ENCODE measurements around the gene EXOC6B. TPM values are rescaled to one million over a fixed set of nuclear protein-coding genes. Genes with fewer than 3 reads are reported as not detected.

Gene EXOC6B
- total RNA-seq, 1 experiment from 2014 or later, result 34.3 TPM

- no peak for DNase-seq
- H3K79me2 ChIP-seq (ENCODE audit: low read depth), result no peaks in the 10 kb centered on the region
- H3K36me3 ChIP-seq (ENCODE audit: low read depth), result no peaks in the 10 kb centered on the region
- intact Hi-C loops (cut with micrococcal nuclease; ENCODE audit: unreplicated experiment), result no loop called here
- ChIA-PET POLR2A (ENCODE audit: unreplicated experiment) (no interaction called here), CTCF (no interaction called here)
- no peaks in the 10 kb centered on the region for H3K9me2 ChIP-seq (ENCODE audit: insufficient read depth)
- no peaks in the 10 kb centered on the region; the same call in 1 of the 2 replicates for H3F3A ChIP-seq (ENCODE audit: insufficient read depth, low read depth)
- no peak overlapping the region for H3K4me2 ChIP-seq
- H3K4me1 ChIP-seq (replicated peaks; ENCODE audit: insufficient read depth), result no peaks in the 10 kb centered on the region
- no peaks in the 10 kb centered on the region for H4K20me1 ChIP-seq (ENCODE audit: insufficient read depth)
- TF ChIP-seq EZH2 (IDR thresholded peaks at IDR 0.05; ENCODE audit: low read depth) (no peak), CTCF (conservative IDR thresholded peaks at IDR 0.05) (no peak)
- H2AFZ ChIP-seq, result no peak overlapping the region
- H3K27me3 ChIP-seq (ENCODE audit: insufficient read depth, low read depth), result no peaks in the 10 kb centered on the region
- BruUV-seq (replicated peaks), result no TSS peak
- H3K9me3 ChIP-seq (ENCODE audit: insufficient read depth, low read depth), result no peaks in the 10 kb centered on the region
- H3K27ac ChIP-seq, result no peak overlapping the region
- no peak overlapping the region for H3K4me3 ChIP-seq
Observed at GRCh38 chr2:72130659-72131360, 695.0 kb downstream of the EXOC6B start.

GRCh38 chr2:72129681-72130340 is 696.0 kb downstream of the EXOC6B start:
- no peaks in the 10 kb centered on the region for H3K9me3 ChIP-seq (ENCODE audit: insufficient read depth, low read depth)
- H3K9me2 ChIP-seq (ENCODE audit: insufficient read depth), result no peaks in the 10 kb centered on the region
- ChIA-PET CTCF (interaction anchor here (0.6 kb wide), 1 partner anchor 14 kb away, joined by 3 read pairs; no protein-coding TSS in a partner anchor), POLR2A (ENCODE audit: unreplicated experiment) (no interaction called here)
- H3K4me1 ChIP-seq (replicated peaks; ENCODE audit: insufficient read depth), result no peaks in the 10 kb centered on the region
- H4K20me1 ChIP-seq (ENCODE audit: insufficient read depth), result no peaks in the 10 kb centered on the region
- no peak overlapping the region for H3K4me2 ChIP-seq
- H3K27ac ChIP-seq, result no peak overlapping the region
- H3K36me3 ChIP-seq (ENCODE audit: low read depth), result no peaks in the 10 kb centered on the region
- H2AFZ ChIP-seq, result no peak overlapping the region
- H3K4me3 ChIP-seq, result no peak overlapping the region
- BruUV-seq (replicated peaks), result no TSS peak
- intact Hi-C loops (cut with micrococcal nuclease; ENCODE audit: unreplicated experiment), result no loop called here
- H3K79me2 ChIP-seq (ENCODE audit: low read depth), result no peaks in the 10 kb centered on the region
- no peaks in the 10 kb centered on the region; the same call in 1 of the 2 replicates for H3F3A ChIP-seq (ENCODE audit: insufficient read depth, low read depth)
- no peak for TF ChIP-seq EZH2 (IDR thresholded peaks at IDR 0.05; ENCODE audit: low read depth)
- no peak for TF ChIP-seq CTCF (conservative IDR thresholded peaks at IDR 0.05)
- H3K27me3 ChIP-seq (ENCODE audit: insufficient read depth, low read depth), result no peaks in the 10 kb centered on the region
- DNase-seq, result no peak

GRCh38 chr2:72128843-72129227 is 697.0 kb downstream of the EXOC6B start:
- H3K9me3 ChIP-seq (ENCODE audit: insufficient read depth, low read depth), result no peaks in the 10 kb centered on the region
- CTCF ChIA-PET, result no interaction called here
- no peak overlapping the region for H3K27ac ChIP-seq
- H3K36me3 ChIP-seq (ENCODE audit: low read depth), result no peaks in the 10 kb centered on the region
- no peak overlapping the region for H3K4me3 ChIP-seq
- H3K9me2 ChIP-seq (ENCODE audit: insufficient read depth), result no peaks in the 10 kb centered on the region
- no peak for TF ChIP-seq EZH2 (IDR thresholded peaks at IDR 0.05; ENCODE audit: low read depth)
- no peak for TF ChIP-seq CTCF (conservative IDR thresholded peaks at IDR 0.05)
- BruUV-seq (replicated peaks), result no TSS peak
- DNase-seq, result no peak
- no peak overlapping the region for H3K4me2 ChIP-seq
- no peaks in the 10 kb centered on the region for H3K27me3 ChIP-seq (ENCODE audit: insufficient read depth, low read depth)
- intact Hi-C loops (cut with micrococcal nuclease; ENCODE audit: unreplicated experiment), result no loop called here
- H3F3A ChIP-seq (ENCODE audit: insufficient read depth, low read depth), result no peaks in the 10 kb centered on the region; the same call in 1 of the 2 replicates
- no peak overlapping the region for H2AFZ ChIP-seq
- H4K20me1 ChIP-seq (ENCODE audit: insufficient read depth), result no peaks in the 10 kb centered on the region
- no peaks in the 10 kb centered on the region for H3K79me2 ChIP-seq (ENCODE audit: low read depth)
- no peaks in the 10 kb centered on the region for H3K4me1 ChIP-seq (replicated peaks; ENCODE audit: insufficient read depth)
- POLR2A ChIA-PET (ENCODE audit: unreplicated experiment), result no interaction called here
